ENCODE data around the gene SLC16A12.
"Not testable (repeated sequence)": the region's sequence is repeated elsewhere in the genome, so short reads cannot be mapped to it uniquely, and the experiment has no call there.

Gene SLC16A12

DNA sequence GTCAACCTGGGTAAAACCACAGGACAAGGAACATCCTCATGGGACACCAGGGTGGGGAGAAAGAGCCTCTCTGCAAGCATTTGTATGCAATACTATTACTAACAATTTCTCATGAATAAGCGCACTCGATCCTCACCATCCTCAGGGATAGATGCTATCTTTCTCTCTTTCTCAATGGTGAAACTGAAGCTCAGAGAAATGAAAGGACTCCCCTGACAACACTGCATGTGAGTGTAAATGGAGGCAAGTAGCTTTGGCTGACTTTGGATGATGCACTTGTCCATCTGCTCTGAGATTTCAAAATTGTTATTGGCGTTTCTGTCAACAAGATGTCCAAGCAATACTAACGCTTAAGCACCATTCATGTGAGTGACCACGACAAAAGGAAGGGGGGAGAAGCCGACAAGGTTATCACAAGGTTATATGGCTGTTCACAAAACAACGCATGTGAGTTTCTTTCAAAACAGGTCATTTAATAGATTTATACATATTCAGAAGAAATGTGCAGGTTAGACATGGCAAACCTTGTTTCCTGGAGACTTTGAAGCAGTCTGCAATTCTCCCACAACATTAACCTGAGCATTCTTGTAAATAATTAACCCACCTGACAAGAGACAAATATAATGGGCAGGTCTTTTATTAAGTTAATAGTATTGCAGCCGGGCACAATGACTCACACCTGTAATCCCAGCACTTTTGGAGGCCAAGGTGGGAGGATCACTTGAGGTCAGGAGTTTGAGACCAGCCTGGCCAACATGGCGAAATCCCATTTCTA lies 67.0 kb downstream of the SLC16A12 start:
- FAIRE-seq: no peak

DNA sequence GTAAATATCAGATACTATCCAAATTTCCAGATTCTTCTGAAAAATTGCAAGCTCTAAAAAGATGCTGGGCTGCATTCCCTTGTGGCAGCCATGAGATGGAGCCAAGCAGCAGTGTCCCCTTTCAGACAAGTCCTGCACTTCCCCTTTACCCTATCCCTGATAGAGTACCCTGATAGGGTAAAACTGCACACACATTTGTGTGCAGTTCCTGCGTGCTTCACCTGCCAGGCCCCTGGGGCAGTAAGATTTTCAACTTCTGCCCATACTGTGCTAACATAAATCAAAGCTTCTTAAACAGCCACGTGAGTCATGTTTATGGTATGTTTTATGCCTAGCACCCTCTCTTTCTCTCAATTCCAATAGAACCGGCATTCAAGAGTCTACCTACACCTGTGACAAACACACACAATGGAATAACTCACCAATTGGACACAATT lies 68.8 kb downstream of the SLC16A12 start:
- no peak for FAIRE-seq

DNA sequence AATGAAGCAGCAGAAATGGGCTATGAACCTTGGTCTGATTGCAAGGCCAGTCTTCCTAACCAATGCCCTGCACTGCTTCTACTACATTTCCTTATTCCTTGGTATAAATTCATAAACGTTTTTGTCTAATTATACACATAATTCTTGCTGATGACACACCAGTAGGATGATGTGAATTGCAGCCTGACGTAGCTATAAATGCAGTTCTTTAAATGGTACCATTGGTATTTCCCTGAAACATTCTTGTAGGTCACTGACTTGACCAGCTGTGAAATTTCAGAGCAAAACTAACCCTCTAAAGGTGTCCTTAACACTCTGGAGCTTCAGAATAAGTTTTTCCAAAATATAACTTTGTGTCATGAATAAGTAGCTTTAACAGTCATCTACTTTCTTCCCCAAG lies 70.2 kb downstream of the SLC16A12 start:
- FAIRE-seq: no peak

DNA sequence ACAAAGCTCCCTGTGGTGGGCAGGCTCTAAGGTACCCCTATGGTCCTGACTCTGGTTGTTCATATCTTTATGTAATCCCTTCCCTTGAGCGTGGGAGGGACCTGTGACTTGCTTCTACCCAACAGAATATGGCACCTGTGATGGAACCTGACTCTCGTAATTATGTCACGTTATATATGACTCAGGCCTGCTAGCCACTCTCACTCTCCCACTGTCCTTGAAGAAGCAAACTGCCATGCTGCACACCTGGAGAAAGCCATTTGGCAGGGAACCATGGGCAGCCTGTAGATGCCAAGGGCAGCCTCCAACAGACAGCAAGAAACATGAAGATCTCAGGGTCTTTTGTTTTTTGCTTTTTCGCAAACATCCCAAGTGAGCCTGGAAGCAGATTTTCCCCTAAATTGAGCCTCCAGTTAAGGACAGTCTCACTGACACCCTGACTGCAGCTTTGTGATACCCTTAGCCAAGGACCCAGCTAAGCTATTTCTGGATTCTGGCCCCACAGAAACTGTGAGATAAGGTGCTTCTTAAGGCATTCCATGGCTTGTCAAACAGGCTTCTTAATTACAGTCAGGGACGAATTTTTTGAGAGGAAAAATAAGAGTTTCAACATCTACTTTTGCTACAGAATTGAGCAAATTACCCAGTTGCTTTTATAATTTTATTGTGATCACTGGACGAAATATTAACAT lies 71.4 kb downstream of the SLC16A12 start:
- no peak for FAIRE-seq

DNA sequence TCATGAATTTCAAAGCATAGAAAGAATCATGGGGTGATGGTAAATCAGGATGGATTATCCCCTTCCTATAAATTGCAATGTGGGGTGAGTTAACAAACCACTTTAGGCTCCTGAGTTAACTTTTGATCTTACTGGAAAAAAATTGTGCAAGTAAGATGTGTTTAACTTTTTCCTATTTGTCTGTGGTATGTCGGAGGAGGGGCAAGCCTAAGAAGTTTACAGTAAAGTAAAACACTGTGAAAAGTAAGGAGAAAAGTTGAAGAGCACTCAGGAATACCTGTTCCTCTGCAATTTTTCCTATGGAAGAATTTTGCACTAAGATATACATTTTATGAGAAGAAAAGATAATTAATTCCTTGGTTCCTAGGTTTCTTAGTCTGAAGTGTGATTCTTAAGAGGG lies 76.6 kb downstream of the SLC16A12 start:
- FAIRE-seq: no peak

DNA sequence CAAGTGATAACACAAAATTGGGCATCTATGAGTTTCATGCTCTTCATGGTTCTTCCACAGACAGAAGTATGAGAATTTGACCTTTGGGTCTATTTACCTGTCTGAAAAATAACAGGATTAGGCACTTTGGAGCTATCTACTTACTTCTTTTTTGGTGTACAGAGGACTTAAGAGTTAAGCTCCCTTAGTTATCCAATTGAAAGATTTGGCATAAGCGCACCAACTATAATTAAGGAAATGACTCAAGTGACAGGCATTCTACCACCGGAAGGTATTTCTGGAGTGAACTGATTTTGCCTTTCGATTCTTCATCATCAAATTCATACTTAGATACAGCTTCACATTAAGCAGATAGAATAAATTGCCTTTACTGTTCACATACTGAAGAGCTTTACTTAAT lies 77.1 kb downstream of the SLC16A12 start:
- no peak for FAIRE-seq

DNA sequence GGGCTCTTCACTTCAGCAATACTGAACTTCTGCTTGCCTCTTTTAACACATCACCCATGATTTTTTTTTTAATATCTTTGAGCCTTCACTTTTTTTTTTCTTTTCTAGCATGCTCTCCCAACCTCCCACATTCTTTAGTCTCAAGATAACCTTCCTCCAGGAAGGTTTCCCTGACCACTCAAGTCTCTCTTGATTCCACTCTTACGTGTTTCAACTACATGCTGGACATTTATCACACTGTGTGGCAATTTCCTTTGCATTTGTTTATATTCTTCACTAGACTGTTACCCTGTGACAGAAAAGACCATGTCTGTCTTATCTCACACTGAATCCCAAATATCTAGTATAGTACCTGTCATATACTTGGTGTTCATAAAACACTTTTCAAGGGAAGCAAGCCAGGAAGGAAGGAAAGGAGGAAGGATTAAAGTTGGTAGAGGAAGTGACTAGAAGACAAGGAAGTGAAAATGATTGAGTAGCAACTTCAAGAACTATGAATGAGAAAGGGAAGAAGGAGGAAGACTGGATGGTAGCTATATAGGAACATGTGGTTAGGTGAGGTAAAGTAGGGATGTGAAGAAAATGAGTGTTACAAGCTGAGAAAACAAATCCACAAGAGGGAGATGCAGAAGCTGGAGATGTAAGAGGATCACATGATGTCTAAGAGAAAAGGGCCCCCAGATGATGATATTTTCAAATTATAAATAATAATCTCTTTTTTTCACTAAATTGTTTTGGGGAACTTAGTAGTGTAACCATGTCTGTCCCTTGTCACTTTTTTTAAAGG lies 80.6 kb downstream of the SLC16A12 start:
- no peak for FAIRE-seq

DNA sequence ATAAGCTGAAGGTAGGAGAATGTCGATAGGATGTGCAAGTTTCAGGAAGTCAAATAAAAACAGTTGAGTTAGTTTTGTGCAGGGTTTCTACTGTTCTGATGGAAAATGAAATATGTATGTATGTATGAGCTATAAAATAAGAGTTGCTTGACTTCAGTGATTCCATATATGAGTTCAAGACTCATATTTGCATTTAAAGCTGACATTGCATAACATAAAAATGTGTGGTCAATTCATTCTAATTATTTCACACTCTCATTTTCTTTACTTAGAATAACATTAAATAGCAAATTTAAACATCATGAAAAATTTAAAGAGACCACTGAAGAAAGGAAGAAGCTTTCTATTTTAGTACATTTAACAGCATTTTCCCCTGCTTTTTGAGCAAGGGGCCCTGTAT lies 83.2 kb downstream of the SLC16A12 start:
- no peak for FAIRE-seq

DNA sequence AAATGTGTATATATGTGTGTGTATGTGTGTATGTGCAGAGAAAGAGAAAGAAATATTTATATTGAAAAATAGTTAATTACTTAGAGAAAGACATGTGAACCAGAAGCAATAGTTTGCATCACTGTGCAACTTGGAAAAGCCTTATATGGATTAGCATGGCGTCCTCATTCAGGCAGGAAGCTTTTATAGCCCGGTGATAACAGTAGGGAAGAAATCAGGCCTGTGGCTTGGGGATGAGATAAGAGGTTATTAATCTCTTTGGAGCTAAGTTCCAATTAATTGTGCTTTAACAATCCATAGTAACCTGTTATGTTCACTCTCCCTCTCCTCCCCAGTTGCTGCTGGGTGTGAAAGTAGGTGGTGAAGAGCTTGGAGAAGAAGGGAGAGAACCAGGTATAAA lies 84.5 kb downstream of the SLC16A12 start:
- FAIRE-seq: no peak

DNA sequence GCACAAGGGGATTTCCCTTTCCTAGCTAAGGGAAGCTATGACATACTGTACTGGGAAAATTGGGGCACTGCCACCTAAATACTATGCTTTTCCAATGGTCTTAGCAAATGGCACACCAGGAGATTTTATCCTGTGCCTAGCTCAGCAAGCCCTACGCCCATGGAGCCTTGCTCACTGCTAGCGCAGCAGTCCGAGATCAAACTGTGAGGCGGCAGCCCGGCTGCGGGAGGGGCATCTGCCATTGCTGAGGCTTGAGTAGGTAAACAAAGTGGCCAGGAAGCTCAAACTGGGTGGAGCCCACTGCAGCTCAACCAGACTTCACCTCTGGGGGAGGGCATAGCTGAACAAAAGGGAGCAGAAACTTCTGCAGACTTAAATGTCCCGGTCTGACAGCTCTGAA lies 90.6 kb downstream of the SLC16A12 start:
- not testable (repeated sequence) for FAIRE-seq

DNA sequence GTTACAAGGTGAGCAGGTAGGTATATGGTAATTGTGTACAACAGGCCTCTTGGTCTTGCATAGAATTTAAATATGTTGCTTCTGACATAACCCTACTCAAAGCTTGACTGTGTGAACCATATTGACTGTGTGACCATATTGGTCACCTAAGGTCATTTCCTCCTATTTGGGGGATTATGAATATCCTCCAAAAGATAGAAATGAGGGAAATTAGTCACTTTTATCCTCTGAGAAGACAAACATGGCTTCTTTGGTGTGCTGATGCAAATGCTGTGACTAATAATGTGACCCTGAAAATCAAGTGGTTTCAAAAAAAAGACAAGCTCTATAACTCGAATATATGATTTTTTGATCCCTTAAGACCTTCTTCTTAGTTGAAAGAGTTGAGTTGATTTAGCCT lies 93.1 kb downstream of the SLC16A12 start:
- FAIRE-seq: no peak

DNA sequence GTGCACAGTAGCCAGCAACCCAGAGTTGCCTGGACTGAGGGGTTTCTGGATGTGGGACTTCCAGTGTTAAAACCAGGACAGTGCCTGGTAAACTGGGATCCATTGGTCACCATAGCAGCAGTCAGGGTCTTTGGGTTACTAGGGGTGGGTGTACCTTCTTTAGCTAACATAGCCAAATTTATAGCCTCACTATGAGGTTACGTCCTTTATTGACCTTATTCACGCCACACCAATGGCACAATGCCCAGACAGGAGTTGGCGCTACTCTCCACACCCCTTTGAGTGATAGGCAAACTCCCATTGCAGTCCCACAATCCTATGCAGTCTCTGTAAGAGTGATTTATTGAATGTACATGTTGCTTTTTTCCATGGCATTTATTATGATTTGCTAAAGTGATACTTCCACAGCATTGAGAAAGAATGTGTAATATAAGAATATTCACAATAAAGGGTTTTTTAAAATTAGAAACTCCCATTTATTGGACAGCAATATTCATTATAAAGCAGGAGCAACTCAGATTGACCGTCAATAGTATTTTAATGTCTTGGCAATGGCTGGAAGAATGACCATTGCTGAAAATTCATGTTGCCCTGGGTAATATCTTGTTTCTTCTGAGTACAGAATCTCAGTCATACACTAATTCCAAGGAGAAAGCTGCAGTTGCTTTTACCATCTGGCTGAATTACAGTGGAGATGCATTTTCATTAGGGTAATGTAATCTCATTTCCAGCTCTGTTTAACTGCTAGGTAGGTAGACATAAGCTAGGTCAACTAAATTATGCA lies 95.0 kb downstream of the SLC16A12 start:
- FAIRE-seq: no peak

DNA sequence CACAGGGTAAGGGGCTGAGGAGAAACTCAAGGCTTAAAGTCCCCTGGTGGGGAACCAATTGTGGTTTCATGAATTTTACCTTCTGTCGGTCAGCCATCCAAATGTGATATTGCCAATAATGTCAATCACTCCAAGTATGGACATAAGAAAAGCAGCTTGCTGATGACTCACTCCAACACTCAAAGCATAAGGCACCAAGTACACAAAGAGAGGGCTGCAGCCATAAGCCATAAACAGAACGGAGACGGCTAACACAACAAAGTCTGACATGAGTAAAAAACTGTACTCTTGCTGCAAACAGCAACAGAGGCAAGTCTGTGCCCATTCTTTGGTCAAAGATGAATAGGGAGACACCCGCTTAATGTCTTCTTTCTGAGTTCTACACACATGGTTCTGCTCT lies 96.9 kb downstream of the SLC16A12 start:
- no peak for FAIRE-seq

DNA sequence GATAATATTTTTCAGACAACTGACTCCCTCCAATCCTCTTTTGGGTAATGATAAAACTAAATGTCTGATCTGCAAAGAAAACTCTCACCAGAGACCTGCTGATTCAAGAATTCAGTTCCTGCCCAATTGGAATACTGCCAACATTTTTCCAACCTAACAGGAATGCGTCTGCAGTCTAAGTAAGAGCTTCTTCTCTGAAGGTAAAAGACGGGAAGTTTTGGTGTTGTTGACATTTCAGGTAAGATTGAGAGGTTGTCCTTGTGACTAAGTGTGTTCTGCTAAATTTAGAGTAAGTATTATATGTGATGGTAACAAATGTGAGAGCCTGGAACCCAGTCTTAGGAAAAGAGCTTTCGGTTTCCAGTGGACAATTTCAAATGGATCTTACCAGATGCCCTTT lies 103.4 kb downstream of the SLC16A12 start:
- FAIRE-seq: no peak

DNA sequence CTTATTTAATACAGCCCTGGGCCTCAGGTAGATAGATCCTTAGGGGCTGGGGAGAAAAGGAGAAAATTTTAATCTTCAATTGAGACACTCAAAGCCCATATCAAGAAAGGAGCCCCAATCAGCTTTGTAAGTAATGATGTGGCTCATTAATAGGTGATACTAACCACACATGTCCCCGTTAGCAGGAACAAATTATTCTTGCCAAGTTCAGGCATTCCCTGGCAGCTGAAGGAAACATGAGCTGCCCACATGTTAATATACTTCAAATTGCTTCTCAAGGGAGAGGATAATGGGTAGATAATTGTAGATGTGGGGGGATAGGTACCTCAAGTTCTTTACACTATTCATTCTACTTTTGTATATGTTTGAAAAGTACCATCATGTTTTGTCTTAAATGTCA lies 106.5 kb downstream of the SLC16A12 start:
- FAIRE-seq: no peak

DNA sequence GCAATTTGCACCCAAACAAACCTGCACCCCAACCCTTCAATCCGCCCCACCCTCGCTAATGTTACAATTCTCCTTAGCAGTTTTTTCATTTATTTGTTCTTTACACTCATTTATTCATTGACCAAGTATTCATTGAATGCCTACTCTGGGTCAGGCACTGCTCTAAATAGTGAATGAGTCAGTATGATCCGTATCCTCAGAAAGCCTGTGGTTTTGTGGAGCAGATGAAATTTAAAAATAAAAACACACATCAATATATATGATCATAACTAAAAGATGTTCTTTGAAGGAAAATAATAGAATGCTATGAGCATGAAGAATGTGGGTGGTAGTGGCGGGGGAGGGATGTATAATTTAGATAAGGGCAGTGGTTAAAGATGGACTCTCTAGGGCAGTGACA lies 107.8 kb downstream of the SLC16A12 start:
- FAIRE-seq: no peak

DNA sequence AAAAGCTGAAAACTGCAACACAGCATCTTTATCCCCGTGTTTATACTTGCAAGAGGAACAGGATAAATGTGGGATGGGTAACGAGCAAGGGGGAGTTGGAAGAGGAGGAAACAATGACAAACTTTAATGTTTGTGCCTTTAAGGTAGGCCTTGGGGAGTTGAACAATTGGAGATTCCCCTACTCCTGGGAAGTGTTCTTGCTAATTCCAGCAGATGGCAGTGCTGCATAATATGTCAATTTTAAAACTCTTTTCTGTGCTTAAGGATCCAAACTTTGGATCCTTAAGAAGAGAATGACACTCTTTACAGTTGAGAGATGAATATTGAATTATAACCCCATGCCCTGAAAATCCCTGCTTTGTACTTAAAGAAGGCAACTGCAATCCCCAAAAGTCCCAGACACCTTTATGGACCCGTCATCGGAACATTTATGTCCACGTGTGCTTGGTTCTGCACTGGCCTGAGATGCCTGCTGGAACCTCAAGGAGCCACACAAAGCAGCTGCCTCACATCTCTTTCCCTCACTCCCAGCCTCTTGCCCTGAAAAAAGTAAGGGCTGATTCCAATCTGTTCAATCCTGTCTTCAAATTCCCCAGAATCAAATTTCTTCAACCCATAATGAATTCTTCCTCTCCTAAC lies 109.0 kb downstream of the SLC16A12 start:
- peak; percentile 85 for FAIRE-seq

DNA sequence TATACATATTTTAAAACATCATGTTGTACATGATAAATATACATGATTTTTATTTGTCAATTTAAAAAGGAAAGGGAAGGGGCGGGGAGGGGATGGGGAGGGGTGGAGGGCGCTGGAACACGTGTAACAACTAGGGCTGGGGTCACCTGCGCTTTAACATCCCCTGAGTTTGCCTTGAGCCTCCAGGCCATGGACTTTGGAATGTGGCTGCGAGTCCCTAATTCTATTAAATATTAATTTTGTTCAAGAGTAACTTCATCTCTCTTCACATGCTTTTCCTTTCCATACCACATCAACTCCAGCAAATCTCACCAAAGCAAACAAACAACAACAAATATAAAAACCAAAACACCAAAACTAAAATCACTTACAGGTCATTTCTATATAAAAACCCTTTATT lies 110.4 kb downstream of the SLC16A12 start:
- no peak for FAIRE-seq

DNA sequence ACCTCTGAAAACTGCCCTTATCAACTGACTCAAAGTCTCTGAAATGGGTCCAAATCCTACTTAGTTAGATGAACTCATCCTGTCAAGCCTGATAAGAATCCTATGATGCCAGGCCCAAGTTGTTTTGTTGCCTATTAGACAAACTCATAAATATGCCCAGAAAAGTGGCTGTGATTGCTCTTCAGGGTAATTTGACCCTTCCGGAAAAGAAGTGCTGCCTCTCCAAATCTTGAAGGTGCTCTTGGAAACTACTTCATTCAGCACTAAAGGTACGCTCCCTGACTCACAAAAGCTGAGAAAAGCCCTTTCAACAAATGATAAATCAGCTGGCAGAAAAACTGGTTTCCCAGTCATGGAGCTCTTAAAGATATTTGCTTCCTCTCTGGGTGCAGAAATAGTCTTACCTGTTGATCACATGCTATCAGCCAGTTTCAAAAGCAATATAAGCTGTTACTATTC lies 114.3 kb downstream of the SLC16A12 start:
- no peak for FAIRE-seq

DNA sequence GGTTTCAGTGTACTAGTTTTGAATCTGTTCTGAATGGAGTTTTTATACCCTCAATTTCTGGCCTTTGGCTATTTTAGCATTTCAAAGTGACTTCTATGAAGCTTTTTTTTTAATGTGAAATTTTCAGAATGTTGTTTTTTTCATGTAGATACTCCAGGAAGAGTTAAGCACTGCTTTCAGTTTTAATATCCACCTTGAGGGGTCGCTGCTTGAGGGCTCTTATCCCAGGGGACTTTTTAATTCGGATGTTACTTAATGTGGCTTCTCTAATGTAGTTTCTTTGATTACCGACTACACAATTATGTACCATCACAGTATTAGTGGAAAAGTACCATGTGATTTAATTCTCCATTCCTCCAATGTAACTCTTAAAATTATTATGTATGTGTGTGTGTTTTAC lies 115.8 kb downstream of the SLC16A12 start:
- no peak for FAIRE-seq

DNA sequence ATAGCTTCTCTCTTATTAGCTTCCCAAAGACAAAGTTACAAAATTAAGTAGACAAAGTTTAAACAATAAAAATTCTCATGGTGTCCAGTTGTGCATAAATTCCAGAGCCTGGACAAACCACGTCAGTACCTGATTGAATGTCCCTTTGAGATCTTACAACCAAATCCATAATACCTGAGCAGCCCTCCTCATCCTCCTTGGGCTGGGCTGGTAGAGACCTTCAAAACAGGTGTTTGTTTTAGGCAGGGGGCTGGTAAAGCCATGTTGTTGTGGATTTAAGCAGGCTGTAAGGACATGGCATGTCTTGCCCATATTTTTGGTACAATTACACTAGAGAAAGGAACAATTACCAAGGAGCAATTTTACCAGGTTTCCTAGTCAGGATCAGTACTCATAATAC lies 118.9 kb downstream of the SLC16A12 start:
- no peak for FAIRE-seq
